ENCODE data around the gene MFN1. TPM values are rescaled to one million over a fixed set of nuclear protein-coding genes. Genes with fewer than 3 reads are reported as not detected.

The MFN1 gene
- total RNA-seq: 10 to 100 TPM; 39.4 to 84.0 TPM

DNA sequence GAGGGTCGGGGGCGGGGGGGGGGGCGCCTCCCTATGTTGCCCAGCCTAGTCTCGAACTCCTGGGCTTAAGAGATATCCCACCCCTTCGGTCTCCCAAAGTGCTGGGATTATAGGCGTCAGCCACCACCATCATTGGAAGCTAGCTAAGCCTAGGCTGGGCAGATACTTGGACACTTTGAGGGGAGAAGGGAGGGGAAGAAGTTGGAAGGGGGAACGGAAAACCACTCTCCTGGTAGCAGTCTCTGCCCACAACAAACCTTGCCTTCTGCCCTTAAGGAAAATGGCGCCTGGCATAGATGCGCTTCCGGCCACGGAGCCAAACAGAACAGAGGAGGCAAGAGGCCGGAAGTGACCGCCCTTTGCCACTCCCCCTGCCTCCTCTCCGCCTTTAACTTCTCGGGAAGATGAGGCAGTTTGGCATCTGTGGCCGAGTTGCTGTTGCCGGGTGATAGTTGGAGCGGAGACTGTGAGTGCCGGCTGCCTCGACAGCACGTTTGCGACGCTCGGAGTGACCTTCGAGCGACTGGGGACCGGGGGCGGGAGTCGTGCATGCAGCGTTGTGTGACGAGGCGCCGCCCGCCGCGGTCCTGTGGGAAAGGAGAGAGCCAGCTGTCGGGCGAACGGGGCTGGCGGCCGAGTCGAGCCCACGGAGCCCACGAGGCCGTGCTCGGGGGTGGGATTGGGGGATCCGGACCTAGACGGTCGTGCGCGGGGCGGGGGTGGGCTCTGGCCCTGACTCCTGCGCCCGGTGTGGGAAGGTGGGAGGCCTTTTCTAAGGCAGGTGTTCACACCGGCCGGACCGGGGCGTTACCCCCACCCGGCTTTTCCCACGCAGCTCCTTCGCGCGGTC, at the start of gene MFN1:
Gene MFN1, plus strand, starts transcription at position 365 of the 850 bp plus-strand sequence. CDS start 1,143 bp downstream, outside the sequence.
- peak; percentile 77 to 88 (median 84) for TF ChIP-seq POLR2A (IDR thresholded peaks at IDR 0.05)
- TF ChIP-seq, protein P1, sequence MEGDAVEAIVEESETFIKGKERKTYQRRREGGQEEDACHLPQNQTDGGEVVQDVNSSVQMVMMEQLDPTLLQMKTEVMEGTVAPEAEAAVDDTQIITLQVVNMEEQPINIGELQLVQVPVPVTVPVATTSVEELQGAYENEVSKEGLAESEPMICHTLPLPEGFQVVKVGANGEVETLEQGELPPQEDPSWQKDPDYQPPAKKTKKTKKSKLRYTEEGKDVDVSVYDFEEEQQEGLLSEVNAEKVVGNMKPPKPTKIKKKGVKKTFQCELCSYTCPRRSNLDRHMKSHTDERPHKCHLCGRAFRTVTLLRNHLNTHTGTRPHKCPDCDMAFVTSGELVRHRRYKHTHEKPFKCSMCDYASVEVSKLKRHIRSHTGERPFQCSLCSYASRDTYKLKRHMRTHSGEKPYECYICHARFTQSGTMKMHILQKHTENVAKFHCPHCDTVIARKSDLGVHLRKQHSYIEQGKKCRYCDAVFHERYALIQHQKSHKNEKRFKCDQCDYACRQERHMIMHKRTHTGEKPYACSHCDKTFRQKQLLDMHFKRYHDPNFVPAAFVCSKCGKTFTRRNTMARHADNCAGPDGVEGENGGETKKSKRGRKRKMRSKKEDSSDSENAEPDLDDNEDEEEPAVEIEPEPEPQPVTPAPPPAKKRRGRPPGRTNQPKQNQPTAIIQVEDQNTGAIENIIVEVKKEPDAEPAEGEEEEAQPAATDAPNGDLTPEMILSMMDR (IDR thresholded peaks at IDR 0.05): no peak
- Histone ChIP-seq H3K9me3 (no peaks in the 10 kb centered on the region), H3K4me3 (peak within 1 kb of the TSS; percentile 67 to 97), H3K27ac (peak within 1 kb of the TSS; percentile 76 to 94 (median 87)), H3K4me1 (peaks cover 21% of the 10 kb centered on the region), H3K36me3 (replicated peaks in 1 of 2; ENCODE audit: insufficient read depth in 1 of 2, low read depth in 2 of 2) (peaks cover 0 to 4% of the 10 kb centered on the region in 2 donors), H3K27me3 (no peaks in the 10 kb centered on the region)
- ATAC-seq: peak; percentile 98
- peak; percentile 93 to 96 (median 94) for DNase-seq
- 0% methylated on average over 29 to 61 of the region's 63 CpGs for WGBS, 2 donors
- intact Hi-C loops (cut with DNase I): no loop called here

DNA sequence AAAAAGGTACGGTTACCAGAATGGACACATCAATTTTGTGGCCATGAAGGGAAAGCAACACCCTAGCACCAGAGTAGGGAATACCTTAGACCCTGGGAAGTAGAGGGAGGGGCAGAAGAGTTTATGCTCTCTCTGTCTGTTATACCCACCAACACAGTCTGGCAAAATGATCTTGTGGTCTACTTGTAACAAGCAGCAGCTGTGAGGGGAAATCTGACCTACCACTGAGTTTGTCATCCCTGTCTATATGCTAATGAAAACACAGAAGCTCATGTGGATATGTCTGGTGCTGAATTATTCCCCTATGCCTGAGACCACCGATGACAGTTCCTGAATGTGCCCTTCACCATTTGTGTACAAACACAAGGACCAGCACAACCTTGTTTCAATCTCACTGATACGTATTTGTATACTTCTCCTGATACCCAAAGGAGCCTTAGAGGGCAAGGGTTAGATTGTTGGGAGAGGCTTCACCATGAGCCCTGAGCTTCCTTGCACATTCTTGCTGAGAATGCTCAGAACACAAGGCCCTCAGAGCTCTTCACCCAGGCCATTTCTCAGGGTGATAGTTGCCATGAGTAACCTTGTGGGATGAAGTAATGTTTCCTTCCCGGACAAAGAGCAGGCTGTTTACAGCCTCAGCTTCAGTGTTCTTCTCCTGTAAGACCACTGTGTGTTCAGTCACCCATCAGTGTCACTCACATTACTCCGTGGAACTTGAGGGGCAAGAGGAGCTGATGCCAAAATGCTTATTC, 49.4 kb upstream of the MFN1 start:
- DNase-seq (no peak), ATAC-seq (no peak)
- Histone ChIP-seq H3K27ac (no peak overlapping the region), H3K4me3 (no peak overlapping the region), H3K9me3 (no peaks in the 10 kb centered on the region), H3K27me3 (no peaks in the 10 kb centered on the region), H3K4me1 (no peaks in the 10 kb centered on the region), H3K36me3 (replicated peaks in 1 of 2; ENCODE audit: insufficient read depth in 1 of 2, low read depth in 2 of 2) (no peaks in the 10 kb centered on the region)
- 50 to 51% methylated on average over 5 of the region's 5 CpGs for WGBS, 2 donors
- intact Hi-C loops (cut with DNase I): no loop called here
- TF ChIP-seq, protein P1 (IDR thresholded peaks at IDR 0.05): no peak
- no peak for TF ChIP-seq POLR2A (IDR thresholded peaks at IDR 0.05)

- TF ChIP-seq, protein P1 (IDR thresholded peaks at IDR 0.05): no peak
- TF ChIP-seq POLR2A (IDR thresholded peaks at IDR 0.05): no peak
- Histone ChIP-seq H3K4me1 (no peaks in the 10 kb centered on the region), H3K27ac (no peak overlapping the region), H3K27me3 (no peaks in the 10 kb centered on the region), H3K9me3 (no peaks in the 10 kb centered on the region), H3K4me3 (no peak overlapping the region), H3K36me3 (replicated peaks in 1 of 2; ENCODE audit: insufficient read depth in 1 of 2, low read depth in 2 of 2) (no peaks in the 10 kb centered on the region)
- ATAC-seq: no peak
- no peak for DNase-seq
- intact Hi-C loops (cut with DNase I): no loop called here
- 62 to 67% methylated on average over 2 of the region's 2 CpGs for WGBS, 2 donors
Measured at GRCh38 chr3:179299316-179299715, 48.2 kb upstream of the MFN1 start.

DNA sequence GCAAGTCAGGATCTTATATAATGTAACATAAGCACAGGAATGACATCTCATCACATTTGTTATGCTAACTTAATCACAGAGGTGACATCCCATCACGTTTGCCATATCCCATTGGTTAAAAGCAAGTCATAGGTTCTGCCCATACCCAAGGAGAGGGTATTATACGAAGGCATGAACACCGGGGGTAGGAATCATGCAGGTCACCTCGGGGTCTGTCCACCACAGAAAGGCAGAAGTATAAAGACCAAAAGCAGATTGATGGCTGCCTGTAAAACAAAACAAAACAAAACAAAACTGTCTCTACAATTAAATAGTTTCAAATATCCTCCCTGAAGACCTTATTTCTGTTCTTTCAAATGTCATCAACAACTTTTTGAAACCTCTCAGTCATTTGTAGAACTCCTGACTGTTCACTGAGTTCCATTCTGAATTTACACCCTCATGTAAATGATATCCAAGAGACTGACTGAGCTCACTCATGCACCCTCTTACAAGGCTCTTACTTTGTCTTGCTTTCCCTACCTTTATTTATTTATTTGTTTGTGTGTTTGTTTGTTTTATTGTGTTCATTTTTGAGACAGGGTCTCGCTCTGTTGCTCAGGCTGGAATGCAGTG, 47.4 kb upstream of the MFN1 start:
- Histone ChIP-seq H3K27ac (no peak overlapping the region), H3K27me3 (no peaks in the 10 kb centered on the region), H3K36me3 (replicated peaks in 1 of 2; ENCODE audit: insufficient read depth in 1 of 2, low read depth in 2 of 2) (no peaks in the 10 kb centered on the region), H3K9me3 (no peaks in the 10 kb centered on the region), H3K4me1 (no peaks in the 10 kb centered on the region), H3K4me3 (no peak overlapping the region)
- no peak for DNase-seq
- 71 to 74% methylated on average over 5 of the region's 5 CpGs for WGBS, 2 donors
- intact Hi-C loops (cut with DNase I): loop anchor here (10.0 kb wide), 1 partner anchor 195 kb away; no protein-coding TSS in a partner anchor
- ATAC-seq: no peak
- TF ChIP-seq POLR2A (IDR thresholded peaks at IDR 0.05): no peak
- TF ChIP-seq, protein P1 (IDR thresholded peaks at IDR 0.05): no peak
